Thyroid gland (tissue), 4 donors: Measurements from ENCODE around the gene SH3RF3. TPM values are rescaled to one million over a fixed set of nuclear protein-coding genes. Genes with fewer than 3 reads are reported as not detected.
A peak's percentile ranks its signal among the peaks of the same experiment; 100 is the strongest.

Experiments
- DNase-seq, 2 donors: peaks; one replicate each; pipeline ENCODE4 v3.0.0-alpha.2; 2019
- H3K27ac ChIP-seq, 3 donors: fragments of 200-600 bp; sonication (generic); 1 replicate in 2 of 3; 2 replicates in 1 of 3; pipeline ENCODE4 v1.5.1; 2016 to 2019; ENCODE audit warnings: mild to moderate bottlenecking in 1 of 3, moderate library complexity in 1 of 3
- H3K27me3 ChIP-seq: fragments of 200-600 bp; sonication (generic); one replicate; pipeline ENCODE4 v1.5.1; 2019
- H3K36me3 ChIP-seq, 2 donors: fragments of 200-600 bp; sonication (generic); one replicate each; pipeline ENCODE4 v1.5.1; 2016 to 2019
- H3K4me1 ChIP-seq, 2 donors: fragments of 200-600 bp; sonication (generic); one replicate each; pipeline ENCODE4 v1.5.1; 2017 to 2019
- H3K4me3 ChIP-seq, 3 donors: fragments of 200-600 bp; sonication (generic); replicated peaks in 1 of 3; 1 replicate in 2 of 3; 2 replicates in 1 of 3; pipeline ENCODE4 v1.5.1; 2016; ENCODE audit warnings: mild to moderate bottlenecking in 1 of 3
- H3K9me3 ChIP-seq: fragments of 200-600 bp; sonication (generic); one replicate; pipeline ENCODE4 v1.5.1; 2017
- POLR2A ChIP-seq, 2 donors: fragments of 450-650 bp; IDR thresholded peaks; one replicate each; pipeline ENCODE4 v1.6.1; 2017; ENCODE audit warnings: antibody characterized with exemption in 2 of 2, mild to moderate bottlenecking in 2 of 2, moderate library complexity in 1 of 2
- WGBS, 2 donors: methylation state at CpG; one replicate each; pipeline ENCODE4 v1.1.5; 2017; 5-methylcytosine and 5-hydroxymethylcytosine counted together
- intact Hi-C: fragments of 100-400 bp; cut with DNase I; formaldehyde crosslinking; loops from one replicate; pipeline ENCODE4 v1.15.1; 2023
- total RNA-seq, 4 donors: library from RNA; depleted of rRNA; stranded (reverse); fragments of >200 nt; gene quantifications; one replicate each; pipeline ENCODE4 v1.2.3, GENCODE V29; 2016
- TF ChIP-seq, protein P1 (sequence below), 6 experiments: fragments of 200-600 bp in 3 of 6; fragments of 450-650 bp in 3 of 6; sonication (generic) in 3 of 6; IDR thresholded peaks; one replicate each; pipeline ENCODE4 v1.5.1; 2016 to 2019; ENCODE audit warnings: antibody characterized with exemption in 6 of 6, mild to moderate bottlenecking in 2 of 6, inconsistent platforms in 1 of 6, moderate library complexity in 1 of 6

SH3RF3 gene
- total RNA-seq, 4 donors from 2014 or later, result 2.1 to 7.4 (median 2.8) TPM

DNA sequence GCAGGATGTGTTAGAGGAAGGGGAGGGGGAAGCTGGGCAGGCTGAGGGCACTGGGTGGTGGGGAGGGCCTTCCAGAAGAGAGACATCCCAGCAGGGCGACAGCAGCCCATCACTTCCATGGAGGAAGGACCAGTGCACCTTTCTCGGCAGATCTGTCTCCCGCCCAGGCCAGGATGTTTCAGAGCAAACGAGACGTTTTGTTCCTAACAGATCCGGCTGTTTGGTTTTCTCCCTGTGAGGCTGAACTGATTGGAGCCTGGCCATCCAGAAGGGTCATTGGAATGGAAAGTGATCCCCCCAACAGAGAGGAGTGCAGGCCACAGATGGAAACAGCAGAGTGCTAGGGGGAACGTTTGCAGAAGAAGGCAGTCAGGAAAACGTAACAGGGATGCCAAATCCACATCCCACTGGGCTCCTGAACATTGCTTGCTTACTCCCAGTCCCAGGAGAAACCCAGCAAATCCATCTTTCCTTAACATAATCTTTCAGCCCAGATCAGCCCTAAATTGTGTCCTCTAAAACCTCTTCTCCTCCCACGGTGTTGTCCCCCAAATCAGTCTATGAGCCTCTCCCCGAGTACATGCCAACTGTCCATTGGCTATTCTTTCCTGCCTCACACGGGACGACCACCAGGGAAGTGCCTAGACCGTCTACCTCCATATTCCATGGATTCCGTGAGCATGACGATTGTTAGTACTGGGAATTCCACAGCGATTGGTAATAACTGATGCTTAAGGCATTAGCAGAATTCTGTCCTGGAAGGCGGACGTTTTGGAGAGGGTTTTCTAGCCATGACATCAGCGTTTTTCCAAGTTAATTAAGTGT lies 357.9 kb downstream of the SH3RF3 start:
- Histone ChIP-seq H3K4me3 (no peak overlapping the region), H3K27ac (no peak overlapping the region), H3K4me1 (peaks cover 21% of the 10 kb centered on the region in 2 donors), H3K9me3 (no peaks in the 10 kb centered on the region), H3K36me3 (no peaks in the 10 kb centered on the region), H3K27me3 (no peaks in the 10 kb centered on the region)
- 82 to 86% methylated on average over 19 of the region's 19 CpGs for WGBS, 2 donors
- intact Hi-C loops, result no loop called here
- TF ChIP-seq POLR2A (IDR thresholded peaks at IDR 0.05), result no peak
- TF ChIP-seq, protein P1, sequence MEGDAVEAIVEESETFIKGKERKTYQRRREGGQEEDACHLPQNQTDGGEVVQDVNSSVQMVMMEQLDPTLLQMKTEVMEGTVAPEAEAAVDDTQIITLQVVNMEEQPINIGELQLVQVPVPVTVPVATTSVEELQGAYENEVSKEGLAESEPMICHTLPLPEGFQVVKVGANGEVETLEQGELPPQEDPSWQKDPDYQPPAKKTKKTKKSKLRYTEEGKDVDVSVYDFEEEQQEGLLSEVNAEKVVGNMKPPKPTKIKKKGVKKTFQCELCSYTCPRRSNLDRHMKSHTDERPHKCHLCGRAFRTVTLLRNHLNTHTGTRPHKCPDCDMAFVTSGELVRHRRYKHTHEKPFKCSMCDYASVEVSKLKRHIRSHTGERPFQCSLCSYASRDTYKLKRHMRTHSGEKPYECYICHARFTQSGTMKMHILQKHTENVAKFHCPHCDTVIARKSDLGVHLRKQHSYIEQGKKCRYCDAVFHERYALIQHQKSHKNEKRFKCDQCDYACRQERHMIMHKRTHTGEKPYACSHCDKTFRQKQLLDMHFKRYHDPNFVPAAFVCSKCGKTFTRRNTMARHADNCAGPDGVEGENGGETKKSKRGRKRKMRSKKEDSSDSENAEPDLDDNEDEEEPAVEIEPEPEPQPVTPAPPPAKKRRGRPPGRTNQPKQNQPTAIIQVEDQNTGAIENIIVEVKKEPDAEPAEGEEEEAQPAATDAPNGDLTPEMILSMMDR (IDR thresholded peaks at IDR 0.05), result no peak
- no peak for DNase-seq

DNA sequence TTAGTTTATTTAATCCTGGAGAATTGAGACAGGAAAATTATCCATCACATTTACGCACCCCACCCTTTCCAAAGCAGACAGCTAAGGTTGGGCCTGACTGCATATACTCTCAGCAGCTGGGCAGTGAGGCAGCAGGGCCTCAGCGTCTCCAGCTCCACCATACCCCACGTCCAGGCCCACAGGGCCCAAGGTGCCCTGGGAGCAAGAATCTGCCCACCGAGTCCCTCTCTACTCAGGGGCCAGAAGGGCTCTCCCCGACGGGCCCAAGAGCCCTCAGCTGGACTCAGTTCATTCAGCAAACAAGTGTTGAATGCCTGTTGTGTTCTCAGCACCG lies 358.5 kb downstream of the SH3RF3 start:
- Histone ChIP-seq H3K4me1 (peaks cover 15 to 16% of the 10 kb centered on the region in 2 donors), H3K27ac (no peak overlapping the region), H3K36me3 (no peaks in the 10 kb centered on the region), H3K9me3 (no peaks in the 10 kb centered on the region), H3K4me3 (no peak overlapping the region), H3K27me3 (no peaks in the 10 kb centered on the region)
- TF ChIP-seq POLR2A (IDR thresholded peaks at IDR 0.05), result no peak
- TF ChIP-seq, protein P1 (IDR thresholded peaks at IDR 0.05), result no peak
- whole genome bisulfite sequencing, 2 donors, result 48 to 54% methylated on average over 5 of the region's 7 CpGs
- DNase-seq, result no peak
- intact Hi-C loops, result no loop called here

DNA sequence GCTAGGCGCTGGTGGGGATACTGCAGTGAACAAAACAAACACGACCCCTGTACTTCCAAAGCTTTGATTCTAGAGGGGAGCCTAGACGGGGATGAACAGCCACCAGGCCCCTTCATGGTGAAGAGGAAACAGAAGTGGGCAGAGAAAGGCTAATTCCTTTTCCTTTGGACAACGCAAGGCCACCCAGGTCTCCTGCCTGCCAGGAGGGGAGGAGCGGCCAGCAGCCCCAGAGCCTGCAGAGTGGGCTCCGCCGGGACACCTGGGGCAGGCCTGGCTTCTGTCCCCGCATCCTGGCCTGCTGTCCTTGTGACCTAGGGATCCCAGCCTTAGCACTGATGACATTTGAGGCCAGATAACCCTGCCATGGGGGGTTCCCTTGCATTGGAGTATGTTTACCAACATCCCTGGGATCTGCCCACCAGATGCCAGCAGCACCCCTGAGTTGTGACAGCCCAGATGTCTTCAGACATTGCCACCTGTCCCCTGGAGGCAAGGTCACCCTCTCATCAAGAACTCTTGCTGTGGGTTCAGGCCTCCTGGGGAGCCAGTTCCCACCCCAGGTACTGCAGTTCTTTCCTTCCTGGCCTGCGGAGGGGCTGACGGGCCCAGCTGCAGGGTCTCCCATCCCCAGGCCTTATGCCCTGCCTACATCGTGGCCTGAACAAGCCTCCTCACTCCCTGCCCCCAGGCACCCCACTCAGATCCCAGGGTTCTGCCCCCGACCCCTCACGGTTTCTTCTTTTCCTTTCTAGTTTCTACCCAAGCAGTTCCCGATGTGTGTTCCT lies 359.1 kb downstream of the SH3RF3 start:
- DNase-seq, result no peak
- WGBS, 2 donors, result 81 to 87% methylated on average over 12 to 13 of the region's 14 CpGs
- no peaks in the 10 kb centered on the region for H3K36me3 ChIP-seq
- H3K27me3 ChIP-seq, result no peaks in the 10 kb centered on the region
- no peak overlapping the region for H3K4me3 ChIP-seq
- intact Hi-C loops, result no loop called here
- peaks cover 10 to 11% of the 10 kb centered on the region in 2 donors for H3K4me1 ChIP-seq
- H3K9me3 ChIP-seq, result no peaks in the 10 kb centered on the region
- no peak overlapping the region for H3K27ac ChIP-seq
- no peak for TF ChIP-seq POLR2A (IDR thresholded peaks at IDR 0.05)

DNA sequence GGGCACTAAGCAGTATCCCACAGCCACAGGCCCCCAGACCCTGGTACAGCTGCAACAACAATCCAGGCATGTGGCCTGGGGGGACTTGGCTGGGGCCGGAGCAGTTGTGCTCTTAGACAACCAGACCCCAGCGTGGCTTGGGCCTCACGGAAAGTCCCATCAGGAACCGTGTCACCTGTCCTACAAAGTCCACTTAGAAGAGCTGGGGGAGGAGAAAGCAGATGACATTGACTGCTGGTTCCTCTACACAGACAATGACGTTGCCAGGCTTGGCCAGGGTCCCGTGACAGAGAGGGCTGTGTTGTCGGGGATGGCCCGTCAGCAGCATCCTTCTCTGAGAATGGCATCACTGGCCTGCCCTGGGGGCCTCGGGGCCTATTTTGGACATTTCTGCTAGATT lies 360.3 kb downstream of the SH3RF3 start:
- Histone ChIP-seq H3K36me3 (no peaks in the 10 kb centered on the region), H3K27me3 (no peaks in the 10 kb centered on the region), H3K27ac (no peak overlapping the region), H3K9me3 (no peaks in the 10 kb centered on the region), H3K4me1 (peaks cover 3 to 7% of the 10 kb centered on the region in 2 donors), H3K4me3 (no peak overlapping the region)
- intact Hi-C loops, result no loop called here
- 95% methylated on average over 7 to 9 of the region's 9 CpGs for WGBS, 2 donors
- DNase-seq, result no peak
- TF ChIP-seq POLR2A (IDR thresholded peaks at IDR 0.05), result no peak
- TF ChIP-seq, protein P1 (IDR thresholded peaks at IDR 0.05), result no peak

DNA sequence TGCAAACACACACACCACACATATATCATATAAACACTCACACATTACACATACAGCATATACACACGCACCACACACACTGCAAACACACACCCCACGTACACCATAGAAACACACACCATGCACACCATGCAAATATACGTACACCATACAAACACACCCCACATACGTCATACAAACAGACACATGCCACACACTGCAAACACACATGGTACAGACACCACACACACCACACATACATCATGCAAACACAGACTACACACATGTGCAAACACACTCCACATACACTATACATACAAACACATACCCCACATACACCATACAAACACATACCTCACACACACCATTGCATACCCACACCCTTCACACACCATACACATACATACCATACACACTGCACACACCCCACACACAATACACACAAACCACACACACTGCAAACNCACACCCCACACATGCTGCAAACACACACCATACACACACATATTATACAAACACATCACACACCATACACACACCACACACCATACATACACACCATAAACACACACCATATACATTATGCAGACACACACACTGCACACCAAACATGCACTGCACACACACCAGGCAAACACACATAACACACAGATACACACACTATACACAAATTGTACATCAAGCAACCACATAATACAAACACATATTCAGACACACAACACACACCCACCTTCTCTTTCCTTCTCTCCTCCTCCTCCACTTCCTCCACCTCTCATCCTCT lies 364.4 kb downstream of the SH3RF3 start:
- intact Hi-C loops, result no loop called here
- DNase-seq, result no peak
- TF ChIP-seq, protein P1 (IDR thresholded peaks at IDR 0.05), result no peak
- TF ChIP-seq POLR2A (IDR thresholded peaks at IDR 0.05), result no peak
- 47 to 91% methylated on average over 4 of the region's 4 CpGs for WGBS, 2 donors
- Histone ChIP-seq H3K9me3 (no peaks in the 10 kb centered on the region), H3K36me3 (no peaks in the 10 kb centered on the region), H3K27me3 (no peaks in the 10 kb centered on the region), H3K4me3 (no peak overlapping the region), H3K4me1 (peaks cover 17 to 20% of the 10 kb centered on the region in 2 donors), H3K27ac (peak overlapping the region in 2 of 3 donors; percentile 73 to 79)
